ENCODE data around the gene MPRIP.

Gene MPRIP

DNA sequence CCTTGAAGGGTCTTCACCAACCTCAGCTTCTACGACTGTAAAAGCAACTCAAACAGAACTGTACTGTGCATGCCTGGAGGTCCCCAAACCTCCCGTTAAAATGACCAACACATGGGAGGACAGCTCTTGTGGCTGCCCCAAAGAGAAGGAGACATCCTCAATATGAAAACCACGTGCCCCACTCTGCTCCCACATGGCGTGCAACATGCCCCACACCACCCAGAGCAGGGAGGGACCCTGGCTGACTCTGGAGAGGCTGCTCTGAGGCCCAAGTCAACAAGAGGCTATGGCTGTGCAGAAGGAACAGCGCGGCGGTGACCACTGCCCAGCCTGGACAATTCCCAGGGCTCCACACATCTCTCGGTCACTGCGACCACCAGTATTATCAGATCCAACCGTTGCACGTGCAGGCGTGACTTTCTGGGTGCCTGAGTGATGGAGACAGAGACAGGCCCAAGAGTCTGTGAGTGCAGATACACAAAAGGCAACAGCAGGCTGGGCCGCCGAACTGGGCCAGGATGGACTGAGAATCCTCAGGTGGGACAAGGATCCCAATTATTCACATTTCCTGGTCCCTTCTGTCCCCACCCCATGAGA, 162.5 kb downstream of the MPRIP start:
- DNase-seq (ENCODE audit: low read depth), result no peak
- TF ChIP-seq, protein P1, sequence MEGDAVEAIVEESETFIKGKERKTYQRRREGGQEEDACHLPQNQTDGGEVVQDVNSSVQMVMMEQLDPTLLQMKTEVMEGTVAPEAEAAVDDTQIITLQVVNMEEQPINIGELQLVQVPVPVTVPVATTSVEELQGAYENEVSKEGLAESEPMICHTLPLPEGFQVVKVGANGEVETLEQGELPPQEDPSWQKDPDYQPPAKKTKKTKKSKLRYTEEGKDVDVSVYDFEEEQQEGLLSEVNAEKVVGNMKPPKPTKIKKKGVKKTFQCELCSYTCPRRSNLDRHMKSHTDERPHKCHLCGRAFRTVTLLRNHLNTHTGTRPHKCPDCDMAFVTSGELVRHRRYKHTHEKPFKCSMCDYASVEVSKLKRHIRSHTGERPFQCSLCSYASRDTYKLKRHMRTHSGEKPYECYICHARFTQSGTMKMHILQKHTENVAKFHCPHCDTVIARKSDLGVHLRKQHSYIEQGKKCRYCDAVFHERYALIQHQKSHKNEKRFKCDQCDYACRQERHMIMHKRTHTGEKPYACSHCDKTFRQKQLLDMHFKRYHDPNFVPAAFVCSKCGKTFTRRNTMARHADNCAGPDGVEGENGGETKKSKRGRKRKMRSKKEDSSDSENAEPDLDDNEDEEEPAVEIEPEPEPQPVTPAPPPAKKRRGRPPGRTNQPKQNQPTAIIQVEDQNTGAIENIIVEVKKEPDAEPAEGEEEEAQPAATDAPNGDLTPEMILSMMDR (IDR thresholded peaks at IDR 0.05; ENCODE audit: low read depth, low read length, missing control alignments), result no peak
- peak overlapping the region; percentile 35 for H3K4me3 ChIP-seq (ENCODE audit: low read depth, low read length)
- in situ Hi-C loops (cut with HindIII; ENCODE audit: low sequenced_read_pairs), result no loop called here

DNA sequence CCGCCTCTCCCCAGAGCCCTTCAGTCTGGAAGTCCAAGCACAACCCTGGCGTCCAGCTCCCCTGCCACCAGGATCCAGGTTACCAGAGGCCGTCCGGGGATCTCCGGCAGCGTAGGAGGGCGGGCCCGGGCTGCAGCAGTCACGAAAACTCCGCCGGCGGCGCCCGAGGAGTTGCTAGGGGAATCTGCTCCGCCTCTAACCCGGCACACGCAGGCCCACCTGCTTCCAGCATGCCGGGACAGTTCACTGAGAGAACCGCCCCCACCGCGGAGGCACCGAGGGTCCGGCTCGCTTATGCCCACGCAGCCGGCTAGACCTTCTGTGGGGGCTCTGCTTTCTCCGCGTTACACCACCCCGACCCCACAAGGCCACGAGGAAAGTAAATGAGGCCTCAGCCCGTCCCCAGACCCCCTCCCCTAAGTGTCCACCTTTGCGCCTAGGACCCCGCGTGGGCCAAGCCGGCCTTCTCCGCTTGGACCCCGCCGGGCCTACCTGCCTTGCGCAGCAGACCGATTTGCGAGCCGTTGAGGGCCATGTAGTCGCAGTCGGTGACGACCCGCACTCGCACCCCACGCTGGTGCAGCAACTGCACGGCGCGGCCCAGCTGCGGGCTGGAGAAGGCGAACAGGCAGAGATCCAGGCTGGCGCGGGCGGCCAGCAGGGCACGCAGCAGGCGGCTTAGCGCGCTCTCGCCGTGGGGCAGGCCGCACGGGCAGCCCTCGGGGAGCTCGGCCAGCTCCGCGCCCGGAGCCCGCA, 163.3 kb downstream of the MPRIP start:
- in situ Hi-C loops (cut with HindIII; ENCODE audit: low sequenced_read_pairs), result no loop called here
- peak overlapping the region; percentile 35 for H3K4me3 ChIP-seq (ENCODE audit: low read depth, low read length)
- no peak for DNase-seq (ENCODE audit: low read depth)
- TF ChIP-seq, protein P1 (IDR thresholded peaks at IDR 0.05; ENCODE audit: low read depth, low read length, missing control alignments), result no peak

DNA sequence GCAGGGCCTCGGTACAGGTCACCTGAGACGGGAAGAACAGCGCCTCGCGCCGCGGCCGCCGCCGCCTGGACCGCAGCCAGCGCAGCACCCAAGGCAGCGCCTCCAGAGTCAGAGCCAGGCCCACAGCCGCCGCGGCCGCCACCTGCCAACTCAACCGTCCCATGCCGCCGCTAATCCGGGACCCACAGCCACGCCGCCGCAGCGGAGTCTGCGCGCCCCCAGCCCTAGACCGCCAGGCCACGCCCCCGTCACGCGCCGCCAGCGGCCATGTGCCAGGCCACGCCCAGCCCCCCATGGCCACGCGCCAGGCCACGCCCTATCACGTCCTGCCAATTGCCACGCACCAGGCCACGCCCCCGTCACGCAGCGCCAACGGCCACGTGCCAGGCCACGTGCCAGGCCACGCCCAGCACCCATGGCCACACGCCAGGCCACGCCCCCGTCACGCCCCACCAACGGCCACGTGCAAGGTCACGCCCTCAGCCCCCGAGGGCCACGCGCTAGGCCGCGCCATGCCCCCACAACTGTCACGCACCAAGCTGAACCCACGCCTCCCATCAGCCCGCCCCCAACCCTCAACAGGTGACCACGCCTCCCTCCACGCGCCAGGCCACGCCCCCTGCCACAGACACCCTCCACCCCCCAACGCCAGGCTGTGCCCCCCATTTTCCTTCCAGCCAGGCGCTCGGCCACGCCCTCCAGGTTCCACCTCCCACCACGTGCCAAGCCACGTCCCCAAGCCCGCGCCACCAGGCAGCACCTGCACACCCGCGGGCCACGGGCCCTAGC, 164.1 kb downstream of the MPRIP start, which contains the start of gene PLD6:
Gene PLD6 (minus strand): TSS at position 210 of the 789 bp plus-strand sequence. CDS start 47 bp downstream, at position 163.
- DNase-seq (ENCODE audit: low read depth), result no peak
- in situ Hi-C loops (cut with HindIII; ENCODE audit: low sequenced_read_pairs), result no loop called here
- peak within 1 kb of the TSS; percentile 35 for H3K4me3 ChIP-seq (ENCODE audit: low read depth, low read length)
- TF ChIP-seq, protein P1 (IDR thresholded peaks at IDR 0.05; ENCODE audit: low read depth, low read length, missing control alignments), result no peak

DNA sequence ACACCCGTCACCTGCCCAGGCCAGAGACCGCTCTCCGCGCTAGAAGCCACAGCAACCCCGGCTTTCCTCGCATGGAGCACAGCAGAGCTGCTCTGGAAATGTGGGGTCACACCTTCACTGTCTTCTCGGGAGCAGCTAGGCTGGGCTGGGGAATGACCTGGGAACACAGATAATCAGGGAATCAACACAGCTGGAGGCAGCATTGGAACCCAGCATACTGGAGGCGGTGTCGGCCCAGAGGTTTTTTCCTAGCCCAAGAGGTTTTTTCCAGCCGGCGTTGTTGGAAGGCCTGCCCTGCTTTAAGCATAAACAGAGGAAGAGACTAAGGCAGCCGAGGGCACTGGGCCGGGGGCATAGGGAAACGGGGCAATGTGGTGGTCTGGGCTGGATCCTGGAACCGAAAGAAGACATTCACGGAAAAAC, 164.7 kb downstream of the MPRIP start:
- TF ChIP-seq, protein P1 (IDR thresholded peaks at IDR 0.05; ENCODE audit: low read depth, low read length, missing control alignments), result no peak
- in situ Hi-C loops (cut with HindIII; ENCODE audit: low sequenced_read_pairs), result no loop called here
- no peak overlapping the region for H3K4me3 ChIP-seq (ENCODE audit: low read depth, low read length)
- DNase-seq (ENCODE audit: low read depth), result no peak

DNA sequence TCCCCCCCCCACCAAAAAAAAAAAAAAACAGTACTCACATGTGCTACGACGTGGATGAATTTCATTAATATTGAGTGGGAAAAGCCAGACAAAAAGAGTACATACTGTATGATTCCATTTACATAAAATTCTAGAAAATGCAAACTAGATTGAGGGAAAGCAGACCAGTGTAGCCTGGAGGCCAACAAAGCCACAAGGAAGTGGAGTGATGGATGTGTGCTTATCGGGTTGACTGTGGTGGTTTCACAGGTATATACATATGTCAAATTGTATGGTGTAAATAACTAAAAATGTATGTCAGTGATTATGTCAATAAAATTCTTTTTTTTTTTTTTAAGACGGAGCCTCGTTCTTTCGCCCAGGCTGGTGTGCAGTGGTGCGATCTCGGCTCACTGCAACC, 165.7 kb downstream of the MPRIP start:
- TF ChIP-seq, protein P1 (IDR thresholded peaks at IDR 0.05; ENCODE audit: low read depth, low read length, missing control alignments), result no peak
- in situ Hi-C loops (cut with HindIII; ENCODE audit: low sequenced_read_pairs), result no loop called here
- no peak overlapping the region for H3K4me3 ChIP-seq (ENCODE audit: low read depth, low read length)
- no peak for DNase-seq (ENCODE audit: low read depth)

DNA sequence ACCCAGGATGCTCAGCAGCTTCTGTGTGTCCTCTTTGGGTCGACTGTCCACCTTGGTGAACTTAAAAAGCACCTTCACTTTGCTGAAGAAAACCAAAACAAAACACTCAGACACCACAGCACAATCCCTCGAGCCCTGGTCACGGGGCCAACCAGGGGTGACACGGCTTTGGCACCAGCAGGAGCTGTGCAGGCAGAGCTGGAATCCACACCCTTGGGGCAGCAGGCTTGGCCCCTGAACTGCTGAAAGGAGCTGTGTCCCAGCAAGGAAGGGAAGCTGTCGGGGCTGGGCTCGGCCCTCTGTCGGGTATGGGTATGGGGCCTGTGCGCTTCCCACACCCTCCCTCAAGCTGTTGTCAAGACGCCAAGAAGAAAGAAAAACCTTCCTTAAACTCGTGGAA, 171.5 kb downstream of the MPRIP start:
- in situ Hi-C loops (cut with HindIII; ENCODE audit: low sequenced_read_pairs), result no loop called here
- no peak overlapping the region for H3K4me3 ChIP-seq (ENCODE audit: low read depth, low read length)
- DNase-seq (ENCODE audit: low read depth), result no peak
- TF ChIP-seq, protein P1 (IDR thresholded peaks at IDR 0.05; ENCODE audit: low read depth, low read length, missing control alignments), result no peak

All from astrocyte of the cerebellum (primary cell).